HK-2 (cell line): ENCODE measurements around the gene GRAMD1B.
A peak's percentile ranks its signal among the peaks of the same experiment; 100 is the strongest.

Source experiments
- DNase-seq: peaks from one replicate; pipeline ENCODE4 v3.0.0-alpha.2; 2018; ENCODE audit not compliant: unreplicated experiment

Gene GRAMD1B

DNA sequence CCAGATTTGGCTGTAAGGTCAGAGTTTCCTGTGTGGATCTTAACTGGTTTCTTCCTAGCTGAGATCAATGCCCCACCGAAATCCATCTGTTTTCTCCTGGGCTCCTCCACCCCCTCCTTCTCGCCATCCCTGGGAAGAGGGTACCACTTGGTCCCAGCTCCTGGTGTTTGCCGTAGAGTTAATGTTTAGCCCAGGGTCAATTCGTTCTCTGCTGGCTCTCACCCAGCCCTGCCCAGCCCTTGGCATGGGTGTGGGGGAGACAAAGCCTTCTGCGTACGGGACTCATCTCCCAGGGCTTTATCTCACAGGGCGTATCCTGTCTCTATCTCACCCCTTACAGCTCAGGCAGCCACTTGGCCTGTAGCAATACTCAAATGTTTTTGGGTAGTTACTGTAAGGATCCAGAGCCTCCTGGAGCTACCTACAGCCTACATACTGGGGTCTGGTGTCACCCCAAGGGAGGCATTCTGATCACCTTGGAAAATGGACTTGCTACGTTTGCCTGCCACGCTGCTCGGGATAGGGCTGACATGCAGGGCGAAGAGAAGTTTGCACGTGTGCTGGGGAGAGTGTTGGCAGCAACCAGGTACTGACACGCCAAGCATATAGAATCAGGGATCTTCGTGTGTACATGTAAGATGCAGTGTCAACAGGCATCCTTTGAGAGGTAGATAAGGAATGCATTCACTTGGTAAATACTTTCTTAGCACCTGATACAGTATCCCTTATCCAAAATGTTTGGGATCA lies 158.2 kb downstream of the GRAMD1B start:
- no peak for DNase-seq

DNA sequence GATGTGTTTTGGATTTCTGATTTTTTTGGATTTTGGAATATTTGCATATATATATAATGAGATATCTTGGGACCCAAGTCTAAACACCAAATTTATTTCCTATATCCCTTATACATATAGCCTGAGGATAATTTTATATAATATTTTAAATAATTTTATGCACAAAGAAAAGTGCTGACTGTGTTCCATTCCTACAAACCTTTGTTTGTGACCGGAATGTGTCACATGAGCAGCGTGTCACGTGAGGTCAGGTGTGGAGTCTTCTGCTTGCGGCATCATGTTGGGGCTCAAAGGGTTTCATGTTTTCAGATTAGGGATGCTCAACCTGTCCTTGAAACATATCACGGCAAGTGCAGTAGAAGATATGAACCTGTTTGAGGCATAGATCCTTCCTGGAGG lies 158.8 kb downstream of the GRAMD1B start:
- no peak for DNase-seq

DNA sequence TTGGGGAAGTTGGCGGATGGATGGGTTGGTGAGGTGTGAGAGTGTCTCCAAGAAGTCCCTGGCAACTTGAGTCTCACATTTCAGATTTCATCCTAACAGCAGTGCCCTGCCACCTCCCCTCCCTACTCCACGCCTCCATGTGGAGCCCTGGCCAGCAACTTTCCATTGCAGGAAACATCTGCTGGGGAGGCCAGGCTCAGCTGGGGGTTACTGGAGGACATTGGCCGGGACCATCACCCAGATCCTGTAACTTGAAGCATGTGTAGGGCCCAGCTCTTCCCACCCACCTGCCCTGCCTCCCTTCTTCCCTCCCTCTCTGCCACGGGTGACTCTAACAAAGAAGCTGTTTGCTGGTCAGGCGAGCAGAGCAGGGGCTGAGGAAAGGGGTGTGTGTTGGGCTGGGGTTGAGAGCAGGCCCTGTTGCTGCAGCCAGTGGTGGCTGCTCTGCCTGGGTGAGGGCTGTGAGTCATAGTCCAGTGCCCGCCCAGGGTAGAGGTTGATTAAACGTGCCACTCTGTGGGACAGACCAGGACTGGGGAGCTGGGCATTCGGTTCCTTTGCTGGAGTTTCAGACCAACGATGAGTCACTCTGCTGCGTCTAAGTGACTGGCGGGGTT lies 160.3 kb downstream of the GRAMD1B start:
- DNase-seq = peak; percentile 59

- DNase-seq = no peak
Measured at GRCh38 chr11:123593570-123593969, 163.5 kb downstream of the GRAMD1B start.

DNA sequence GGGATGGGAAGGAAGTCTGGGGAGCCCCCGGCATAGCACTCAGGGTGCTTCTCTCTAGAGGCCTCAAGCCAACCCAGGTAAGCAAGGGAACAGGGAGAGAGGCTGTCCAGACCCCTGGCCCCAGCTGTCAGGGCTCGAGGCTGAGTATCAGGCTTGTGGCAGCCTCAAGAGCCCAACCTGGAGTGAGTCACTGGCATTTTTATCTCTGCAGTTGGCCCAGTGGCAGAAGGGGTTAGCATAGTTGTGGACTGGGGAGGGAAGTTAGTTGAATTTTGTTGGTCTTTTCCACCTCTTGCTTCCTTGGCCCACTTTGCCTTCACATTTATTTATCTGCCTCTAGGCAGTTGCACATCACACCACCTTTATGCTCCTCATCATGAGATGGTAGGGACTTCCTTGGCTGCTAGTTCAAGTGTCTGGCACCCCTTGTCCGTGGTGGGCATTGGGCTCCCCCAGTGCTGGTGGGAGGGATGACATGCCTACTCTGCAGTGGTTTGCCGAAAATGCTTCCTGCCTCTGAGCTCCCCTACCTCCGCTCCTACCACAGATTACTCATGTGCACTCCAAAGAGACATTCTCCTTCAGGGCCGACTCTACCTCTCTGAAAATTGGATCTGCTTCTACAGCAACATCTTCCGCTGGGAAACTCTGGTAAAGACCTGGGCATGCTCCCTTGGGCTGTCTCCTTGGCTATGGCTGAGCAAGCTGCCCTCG lies 164.3 kb downstream of the GRAMD1B start:
- no peak for DNase-seq

GRCh38 chr11:123594921-123595320 lies 164.9 kb downstream of the GRAMD1B start:
- no peak for DNase-seq

DNA sequence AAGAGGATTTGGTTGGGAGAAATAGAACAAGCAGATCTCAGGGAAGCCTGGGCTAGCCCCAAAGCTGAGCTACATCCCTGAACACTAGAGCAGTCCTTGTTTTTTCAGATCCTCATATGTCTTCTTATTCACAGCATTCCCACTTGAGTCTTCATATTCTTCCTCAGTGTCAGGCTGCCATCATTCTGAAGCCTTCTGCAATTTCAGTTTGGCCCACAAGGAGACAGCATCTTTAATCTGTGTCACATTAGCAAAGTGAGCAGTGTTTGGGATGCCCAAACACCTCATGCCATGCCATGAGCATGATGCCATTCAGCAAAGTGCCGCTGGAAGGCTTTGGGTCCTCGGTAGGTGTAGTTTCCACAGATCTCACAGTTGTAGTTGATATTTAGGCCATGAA lies 167.8 kb downstream of the GRAMD1B start:
- no peak for DNase-seq

DNA sequence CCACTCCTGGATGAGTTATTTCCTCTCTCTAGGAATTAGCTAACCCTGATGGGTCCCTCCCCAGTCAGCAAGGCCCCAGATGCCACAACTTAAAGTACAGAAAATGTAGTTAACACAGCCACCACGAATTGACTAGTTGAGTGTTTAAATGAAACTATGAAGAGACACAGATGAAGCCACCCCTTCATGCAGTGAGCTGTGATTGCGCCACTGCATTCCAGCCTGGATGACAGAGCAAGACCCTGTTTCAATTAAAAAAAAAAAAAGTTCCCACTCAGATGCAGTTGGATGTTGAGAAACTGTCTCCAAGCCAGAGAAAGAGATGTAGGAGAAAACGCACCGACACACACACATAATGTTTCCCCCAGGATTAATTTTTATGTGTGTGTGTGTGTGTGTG lies 171.1 kb downstream of the GRAMD1B start:
- DNase-seq = no peak

DNA sequence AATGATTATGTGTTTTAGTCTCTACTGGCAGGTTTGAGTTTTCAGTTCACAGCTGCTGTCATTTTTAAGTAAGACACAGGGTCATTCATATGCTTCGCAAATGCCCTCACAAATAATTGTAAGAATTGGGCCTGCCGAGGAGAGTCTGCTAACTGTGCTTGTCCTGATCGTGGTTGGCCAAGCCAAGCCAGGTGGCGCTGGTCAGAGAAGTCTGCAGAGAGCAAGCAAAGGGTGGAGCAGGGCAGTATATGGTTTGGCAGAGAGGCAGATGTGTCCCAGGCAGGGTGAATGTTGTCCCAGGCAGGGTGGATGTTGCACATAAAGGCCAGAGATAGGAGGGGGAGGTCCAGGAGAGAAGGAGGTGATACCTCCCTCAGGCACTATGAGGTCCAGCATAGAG lies 171.7 kb downstream of the GRAMD1B start:
- DNase-seq = no peak

DNA sequence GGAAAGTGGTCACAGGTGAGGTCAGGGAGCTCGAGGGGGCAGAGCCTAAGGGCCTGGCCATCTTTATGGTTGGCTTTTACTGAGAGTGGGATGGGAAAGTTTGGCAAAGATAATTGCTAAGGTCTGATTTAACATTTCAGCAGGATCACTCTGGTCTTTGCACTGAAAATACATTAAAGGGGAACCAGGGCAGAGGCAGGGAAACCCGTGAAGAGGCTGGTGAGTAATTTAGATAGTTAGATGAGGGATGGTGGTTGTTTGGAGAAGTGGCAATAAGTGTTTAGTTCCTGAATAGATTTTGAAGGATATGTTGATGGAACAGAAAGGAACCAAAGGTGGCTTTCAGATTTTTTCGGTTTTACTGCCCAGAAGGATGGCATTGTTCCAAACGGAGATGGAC lies 173.6 kb downstream of the GRAMD1B start:
- DNase-seq = no peak

DNA sequence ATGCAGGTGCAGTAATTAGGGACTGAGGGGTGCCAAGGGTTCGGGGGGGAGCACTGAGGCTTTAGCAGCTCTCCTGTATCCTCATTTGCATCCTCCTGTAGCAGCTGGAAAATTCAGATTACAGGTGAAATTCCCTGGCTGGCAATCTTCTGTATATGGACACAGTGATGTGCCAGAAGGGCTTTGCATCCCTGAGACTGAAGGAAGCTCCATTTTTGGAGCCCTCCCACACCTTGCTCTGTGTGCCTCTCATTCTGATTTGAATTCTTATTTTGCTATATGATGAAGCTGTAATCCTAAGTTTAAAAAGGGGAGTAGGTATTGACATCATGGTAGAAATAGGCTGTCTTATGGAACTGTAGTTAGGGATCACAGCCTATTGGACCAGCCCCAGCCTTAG lies 177.7 kb downstream of the GRAMD1B start:
- no peak for DNase-seq

DNA sequence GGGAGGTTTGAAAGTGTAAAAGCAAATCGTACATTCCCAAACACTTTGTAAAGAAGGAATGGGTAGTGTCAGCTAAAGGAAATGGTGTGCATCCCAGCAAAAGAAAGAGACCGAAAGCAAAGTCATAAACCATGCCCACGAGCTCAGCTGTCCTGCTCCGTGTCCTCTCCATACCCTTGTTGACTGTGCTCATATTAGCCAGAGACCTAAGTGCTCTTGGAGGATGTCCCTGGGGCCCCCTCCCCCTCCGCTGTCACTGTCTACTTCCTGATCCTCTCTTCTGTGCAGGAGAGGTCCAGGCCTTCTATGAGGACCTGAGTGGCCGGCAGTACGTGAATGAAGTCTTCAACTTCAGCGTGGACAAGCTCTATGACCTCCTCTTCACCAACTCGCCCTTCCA lies 178.3 kb downstream of the GRAMD1B start:
- DNase-seq = no peak

DNA sequence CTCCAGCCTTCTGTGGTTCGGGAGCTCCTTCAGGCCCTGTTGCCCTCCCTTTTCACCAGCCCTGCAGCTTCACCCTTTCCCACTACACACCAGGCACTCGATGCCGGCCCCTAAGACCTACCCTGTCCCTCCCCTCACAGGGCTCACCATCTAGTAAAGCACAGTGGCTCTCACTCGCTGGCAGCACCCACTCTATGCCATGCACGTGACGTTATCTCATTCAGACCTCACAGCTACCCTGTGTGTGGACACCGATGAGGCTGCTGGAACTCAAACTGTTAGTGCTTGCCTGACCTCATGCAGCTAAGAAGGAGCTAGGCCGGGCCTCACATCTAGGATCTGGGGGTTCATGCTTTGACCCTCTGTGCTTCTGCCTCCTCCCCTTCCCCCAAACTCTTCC lies 178.9 kb downstream of the GRAMD1B start:
- DNase-seq = no peak

GRCh38 chr11:123611698-123612097 lies 181.6 kb downstream of the GRAMD1B start:
- no peak for DNase-seq

DNA sequence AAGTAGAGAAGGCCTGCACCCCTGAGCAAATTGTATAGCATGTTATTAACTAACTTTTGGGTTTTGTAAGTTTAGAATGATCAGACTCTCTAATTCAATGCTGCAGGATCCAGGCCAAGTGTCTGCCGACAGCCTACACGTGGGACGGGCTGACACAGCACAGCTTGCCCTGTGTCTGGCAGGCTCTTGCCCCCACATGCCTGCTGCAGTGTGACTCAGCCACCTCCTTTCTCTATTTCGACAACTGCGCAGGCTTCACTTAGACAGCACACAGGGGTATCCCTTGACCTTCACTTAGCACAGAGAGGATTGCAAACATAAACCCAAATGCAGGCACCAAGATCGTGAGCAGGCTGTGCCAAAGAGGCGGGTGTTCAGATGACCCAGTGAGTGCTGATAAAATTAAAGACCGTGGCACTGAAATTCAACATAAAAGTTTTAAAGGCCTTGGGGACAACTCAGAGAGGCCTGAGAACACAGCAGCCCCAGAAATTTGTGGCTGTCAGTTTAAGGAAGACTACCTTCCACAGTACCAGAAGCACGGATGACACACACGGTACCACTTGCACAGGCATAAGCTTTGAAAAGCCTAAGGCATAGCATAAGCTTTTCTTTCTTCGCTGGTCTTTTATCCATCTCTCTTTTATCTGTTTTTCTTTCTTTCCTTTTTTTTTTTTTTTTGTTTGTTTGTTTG lies 186.6 kb downstream of the GRAMD1B start:
- DNase-seq = no peak

- no peak for DNase-seq
Measured at GRCh38 chr11:123622576-123622975, 192.5 kb downstream of the GRAMD1B start.

DNA sequence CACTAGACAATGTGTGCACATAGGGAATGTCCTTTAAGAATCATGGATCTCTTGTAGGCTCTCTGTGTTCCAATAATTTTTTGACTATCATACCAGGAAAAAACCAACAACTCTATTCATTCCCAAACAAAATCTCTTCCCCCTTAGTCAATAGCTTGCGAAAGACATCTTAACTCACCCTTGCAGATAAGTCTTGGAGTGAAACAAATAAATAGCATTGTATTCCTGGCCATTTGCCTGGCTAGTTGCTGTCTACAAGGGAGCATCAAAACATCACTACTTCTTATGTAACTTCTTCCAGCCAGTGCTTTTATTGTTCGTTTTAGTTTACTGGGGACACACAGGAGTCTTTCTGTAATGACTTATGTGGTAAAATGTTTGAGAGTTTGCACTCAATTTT lies 194.9 kb downstream of the GRAMD1B start:
- DNase-seq = no peak

- no peak for DNase-seq
Measured at GRCh38 chr11:123628936-123629683, 199.0 kb downstream of the GRAMD1B start.

DNA sequence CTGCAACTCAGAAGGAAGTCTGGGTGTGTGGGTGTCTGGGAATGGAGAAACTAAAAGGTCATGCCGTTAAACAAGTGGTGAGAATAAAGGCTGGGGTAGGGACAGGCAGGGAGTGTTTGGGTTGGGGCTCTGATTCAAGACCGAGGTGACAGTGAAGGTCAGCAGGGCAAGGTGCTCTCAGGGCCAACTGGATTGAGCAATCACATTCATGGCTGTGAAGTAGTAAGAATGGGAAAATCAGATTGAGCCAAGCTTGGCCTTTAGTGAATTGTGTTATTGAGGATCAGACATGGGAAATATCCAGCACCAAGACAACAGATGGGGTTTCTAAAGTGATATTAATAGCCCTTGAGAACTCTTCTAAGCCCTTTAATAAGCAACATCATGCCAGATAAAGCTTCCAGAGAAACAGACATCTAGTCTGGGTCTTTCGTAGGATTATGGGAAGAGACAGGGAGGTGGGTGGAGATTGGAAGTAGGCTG lies 200.1 kb downstream of the GRAMD1B start:
- DNase-seq = no peak

DNA sequence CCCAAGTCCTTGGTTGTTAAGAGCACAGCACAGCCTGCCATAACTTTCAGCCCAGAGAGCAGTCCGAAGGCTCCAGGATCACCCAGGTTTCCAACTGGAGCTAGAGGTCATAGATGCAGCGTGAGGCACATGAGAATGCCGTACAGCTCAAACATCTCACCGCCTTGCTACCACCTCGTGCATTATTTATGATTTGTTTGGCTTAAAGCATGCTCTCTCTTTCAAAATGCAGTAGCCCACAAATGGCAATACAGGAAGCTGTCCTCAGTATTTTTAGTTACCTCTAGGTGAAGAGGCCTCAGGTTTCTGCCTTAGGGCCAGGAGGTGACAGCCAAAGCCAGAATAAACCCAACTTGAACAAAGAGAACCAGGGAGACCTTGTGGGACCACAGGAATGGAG lies 210.0 kb downstream of the GRAMD1B start:
- no peak for DNase-seq

- DNase-seq = peak; percentile 29
Measured at GRCh38 chr11:123640677-123641494, 210.8 kb downstream of the GRAMD1B start.
